Measurements from ENCODE around the gene CHMP1B.

The CHMP1B gene

DNA sequence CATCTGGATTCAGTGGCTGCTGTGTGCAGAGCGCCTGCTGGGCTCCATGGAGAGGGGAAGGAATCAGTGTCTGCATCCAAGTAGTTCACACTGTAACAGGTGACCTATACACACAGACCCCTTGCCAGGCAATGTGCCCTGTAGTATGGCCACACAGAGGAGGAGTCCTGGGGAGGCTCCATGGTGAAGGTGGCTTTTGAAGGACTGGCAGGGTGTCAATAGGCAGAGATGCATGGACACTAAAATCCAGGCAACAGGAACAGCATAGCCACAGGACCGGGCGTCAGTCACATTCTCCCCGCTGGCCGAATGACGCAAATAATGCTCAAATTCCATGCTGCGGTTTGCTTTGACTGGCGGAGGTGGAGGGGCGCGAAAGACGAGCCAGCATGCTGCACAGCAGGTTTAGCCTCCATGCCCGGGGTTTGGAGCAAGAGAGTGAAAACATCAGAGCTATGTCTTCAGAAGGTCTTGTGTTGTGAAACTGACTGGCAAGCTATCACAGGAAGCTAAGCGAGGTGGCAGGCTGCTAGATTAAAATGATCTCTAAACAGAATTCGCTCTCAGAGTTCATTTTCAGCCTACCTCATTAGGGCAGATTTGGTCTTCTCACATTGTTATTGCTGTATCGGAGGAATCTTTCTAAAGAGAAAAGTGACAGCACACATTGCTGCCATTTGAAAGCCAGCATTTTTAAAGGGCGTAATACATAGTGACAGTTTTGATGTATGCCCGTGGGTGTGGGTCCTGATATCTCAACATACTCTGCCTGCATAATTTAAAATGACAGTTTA lies 1.2 kb upstream of the CHMP1B start:
- Histone ChIP-seq H3K4me3 (replicated peaks; ENCODE audit: insufficient read depth, low read length) (peak overlapping the region; percentile 72), H3K27ac (replicated peaks) (peak overlapping the region; percentile 91), H3K27me3 (ENCODE audit: insufficient read depth, poor library complexity, severe bottlenecking) (no peaks in the 10 kb centered on the region)
- DNase-seq (ENCODE audit: low read depth in 1 of 2, low spot score in 1 of 2): peak; percentile 66 to 82
- TF ChIP-seq POLR2AphosphoS5 (IDR thresholded peaks at IDR 0.05; ENCODE audit: low read depth): peak; percentile 78
- no peak for TF ChIP-seq CTCF (IDR thresholded peaks at IDR 0.05; ENCODE audit: insufficient read depth, low read length)
- no peak for TF ChIP-seq GABPA (IDR thresholded peaks at IDR 0.05; ENCODE audit: low read depth)
- peak; percentile 46 for TF ChIP-seq REST (IDR thresholded peaks at IDR 0.05; ENCODE audit: insufficient replicate concordance, low read depth)

GRCh38 chr18:11850821-11851145 lies 430 bp upstream of the CHMP1B start:
- Histone ChIP-seq H3K27ac (replicated peaks) (peak overlapping the region; percentile 91), H3K4me3 (replicated peaks; ENCODE audit: insufficient read depth, low read length) (peak overlapping the region; percentile 72), H3K27me3 (ENCODE audit: insufficient read depth, poor library complexity, severe bottlenecking) (no peaks in the 10 kb centered on the region)
- TF ChIP-seq CTCF (IDR thresholded peaks at IDR 0.05; ENCODE audit: insufficient read depth, low read length) (no peak), REST (IDR thresholded peaks at IDR 0.05; ENCODE audit: insufficient replicate concordance, low read depth) (no peak), GABPA (IDR thresholded peaks at IDR 0.05; ENCODE audit: low read depth) (no peak), POLR2AphosphoS5 (IDR thresholded peaks at IDR 0.05; ENCODE audit: low read depth) (no peak), SPI1 (IDR thresholded peaks at IDR 0.05; ENCODE audit: borderline replicate concordance, low read depth) (no peak)
- peak in 1 of 2 experiments; percentile 29 for DNase-seq (ENCODE audit: low read depth in 1 of 2, low spot score in 1 of 2)

GRCh38 chr18:11851806-11852337 lies 659 bp downstream of the CHMP1B start:
- peak; percentile 47 to 52 for DNase-seq (ENCODE audit: low read depth in 1 of 2, low spot score in 1 of 2)
- H3K27ac ChIP-seq (replicated peaks): peak overlapping the region; percentile 91

More at GRCh38 chr18:11851806-11852337, 659 bp downstream of the CHMP1B start:
- no peaks in the 10 kb centered on the region for H3K27me3 ChIP-seq (ENCODE audit: insufficient read depth, poor library complexity, severe bottlenecking)
- peak overlapping the region; percentile 72 for H3K4me3 ChIP-seq (replicated peaks; ENCODE audit: insufficient read depth, low read length)
- TF ChIP-seq GABPA (IDR thresholded peaks at IDR 0.05; ENCODE audit: low read depth): no peak
- TF ChIP-seq REST (IDR thresholded peaks at IDR 0.05; ENCODE audit: insufficient replicate concordance, low read depth): no peak
- TF ChIP-seq POLR2AphosphoS5 (IDR thresholded peaks at IDR 0.05; ENCODE audit: low read depth): no peak
- TF ChIP-seq CTCF (IDR thresholded peaks at IDR 0.05; ENCODE audit: insufficient read depth, low read length): no peak
- TF ChIP-seq SPI1 (IDR thresholded peaks at IDR 0.05; ENCODE audit: borderline replicate concordance, low read depth): no peak
